ENCODE measurements around the gene HLA-DOB.
"Not testable (repeated sequence)": the region's sequence is repeated elsewhere in the genome, so short reads cannot be mapped to it uniquely, and the experiment has no call there.

HLA-DOB gene

GRCh38 chr6:32799168-32799567 lies 17.6 kb downstream of the HLA-DOB start:
- no peak for DNase-seq (ENCODE audit: low read depth)

GRCh38 chr6:32796848-32797776 lies 19.7 kb downstream of the HLA-DOB start:
- TF ChIP-seq CTCF (conservative IDR thresholded peaks at IDR 0.05; ENCODE audit: low read depth, low read length) = peak; percentile 78
- DNase-seq (ENCODE audit: low read depth) = no peak
- H3K4me3 ChIP-seq (ENCODE audit: low read length) = peak overlapping the region; percentile 21

More at GRCh38 chr6:32799168-32799567, 17.6 kb downstream of the HLA-DOB start:
- no peak overlapping the region for H3K4me3 ChIP-seq (ENCODE audit: low read length)
- no peak for TF ChIP-seq CTCF (conservative IDR thresholded peaks at IDR 0.05; ENCODE audit: low read depth, low read length)

GRCh38 chr6:32794510-32794909 lies 22.3 kb downstream of the HLA-DOB start:
- no peak for TF ChIP-seq CTCF (conservative IDR thresholded peaks at IDR 0.05; ENCODE audit: low read depth, low read length)
- no peak for DNase-seq (ENCODE audit: low read depth)
- H3K4me3 ChIP-seq (ENCODE audit: low read length) = no peak overlapping the region

- no peak overlapping the region for H3K4me3 ChIP-seq (ENCODE audit: low read length)
- DNase-seq (ENCODE audit: low read depth) = no peak
- TF ChIP-seq CTCF (conservative IDR thresholded peaks at IDR 0.05; ENCODE audit: low read depth, low read length) = no peak
Measured at GRCh38 chr6:32792901-32793435, 23.8 kb downstream of the HLA-DOB start.

GRCh38 chr6:32790306-32790705 lies 26.5 kb downstream of the HLA-DOB start:
- no peak overlapping the region for H3K4me3 ChIP-seq (ENCODE audit: low read length)
- no peak for DNase-seq (ENCODE audit: low read depth)
- no peak for TF ChIP-seq CTCF (conservative IDR thresholded peaks at IDR 0.05; ENCODE audit: low read depth, low read length)

- DNase-seq (ENCODE audit: low read depth) = peak; percentile 9
- peak; percentile 62 for TF ChIP-seq CTCF (conservative IDR thresholded peaks at IDR 0.05; ENCODE audit: low read depth, low read length)
- H3K4me3 ChIP-seq (ENCODE audit: low read length) = no peak overlapping the region
Measured at GRCh38 chr6:32785781-32786533, 30.8 kb downstream of the HLA-DOB start.

- DNase-seq (ENCODE audit: low read depth); H3K4me3 ChIP-seq (ENCODE audit: low read length): not testable (repeated sequence)
Measured at GRCh38 chr6:32782923-32783322, 33.9 kb downstream of the HLA-DOB start.

Data from retinal pigment epithelial cell (primary cell).